ENCODE measurements around the gene CTBP1. TPM values are rescaled to one million over a fixed set of nuclear protein-coding genes. Genes with fewer than 3 reads are reported as not detected.
A peak's percentile ranks its signal among the peaks of the same experiment; 100 is the strongest.

CTBP1 gene
- total RNA-seq, 1 experiment from 2014 or later: 187 TPM

GRCh38 chr4:1169171-1169671 lies 79.7 kb downstream of the CTBP1 start:
- POLR2A ChIA-PET (ENCODE audit: low non-redundant PET): no interaction called here
- Histone ChIP-seq H3K27me3 (replicated peaks; ENCODE audit: insufficient read depth, low read depth, low read length, poor library complexity) (peaks cover 38% of the 10 kb centered on the region), H3K9me3 (ENCODE audit: low read depth, low read length, poor library complexity, severe bottlenecking) (no peaks in the 10 kb centered on the region), H3K27ac (ENCODE audit: low read depth, low read length, poor library complexity, severe bottlenecking) (no peak overlapping the region), H3K4me1 (ENCODE audit: insufficient read depth, low read length, poor library complexity, severe bottlenecking) (peaks cover 4% of the 10 kb centered on the region), H3K4me3 (ENCODE audit: low read depth, low read length, poor library complexity, severe bottlenecking) (no peak overlapping the region), H3K36me3 (ENCODE audit: insufficient read depth, low read length, poor library complexity, severe bottlenecking) (no peaks in the 10 kb centered on the region)
- no TSS peak for BruUV-seq (replicated peaks)
- TF ChIP-seq, protein P1, sequence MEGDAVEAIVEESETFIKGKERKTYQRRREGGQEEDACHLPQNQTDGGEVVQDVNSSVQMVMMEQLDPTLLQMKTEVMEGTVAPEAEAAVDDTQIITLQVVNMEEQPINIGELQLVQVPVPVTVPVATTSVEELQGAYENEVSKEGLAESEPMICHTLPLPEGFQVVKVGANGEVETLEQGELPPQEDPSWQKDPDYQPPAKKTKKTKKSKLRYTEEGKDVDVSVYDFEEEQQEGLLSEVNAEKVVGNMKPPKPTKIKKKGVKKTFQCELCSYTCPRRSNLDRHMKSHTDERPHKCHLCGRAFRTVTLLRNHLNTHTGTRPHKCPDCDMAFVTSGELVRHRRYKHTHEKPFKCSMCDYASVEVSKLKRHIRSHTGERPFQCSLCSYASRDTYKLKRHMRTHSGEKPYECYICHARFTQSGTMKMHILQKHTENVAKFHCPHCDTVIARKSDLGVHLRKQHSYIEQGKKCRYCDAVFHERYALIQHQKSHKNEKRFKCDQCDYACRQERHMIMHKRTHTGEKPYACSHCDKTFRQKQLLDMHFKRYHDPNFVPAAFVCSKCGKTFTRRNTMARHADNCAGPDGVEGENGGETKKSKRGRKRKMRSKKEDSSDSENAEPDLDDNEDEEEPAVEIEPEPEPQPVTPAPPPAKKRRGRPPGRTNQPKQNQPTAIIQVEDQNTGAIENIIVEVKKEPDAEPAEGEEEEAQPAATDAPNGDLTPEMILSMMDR (conservative IDR thresholded peaks at IDR 0.05; ENCODE audit: low read depth, low read length): no peak
- no peak for TF ChIP-seq EZH2 (IDR thresholded peaks at IDR 0.05; ENCODE audit: borderline replicate concordance, low read depth, low read length, poor library complexity, severe bottlenecking)
- intact Hi-C loops (cut with micrococcal nuclease; ENCODE audit: unreplicated experiment): loop anchor here (5.0 kb wide), 2 partner anchors 98 to 178 kb away; partner anchors contain the start of gene UVSSA
- DNase-seq (ENCODE audit: low spot score): no peak
- CTCF ChIA-PET: interaction anchor here (0.6 kb wide), 1 partner anchor 34 kb away, joined by 3 read pairs; no protein-coding TSS in a partner anchor

GRCh38 chr4:1168191-1169101 lies 80.5 kb downstream of the CTBP1 start:
- TF ChIP-seq, protein P1 (conservative IDR thresholded peaks at IDR 0.05; ENCODE audit: low read depth, low read length): no peak
- H3K4me3 ChIP-seq (ENCODE audit: low read depth, low read length, poor library complexity, severe bottlenecking): peak overlapping the region; percentile 67
- BruUV-seq (replicated peaks): no TSS peak
- no peak for DNase-seq (ENCODE audit: low spot score)
- H3K27me3 ChIP-seq (replicated peaks; ENCODE audit: insufficient read depth, low read depth, low read length, poor library complexity): peaks cover 32% of the 10 kb centered on the region
- H3K9me3 ChIP-seq (ENCODE audit: low read depth, low read length, poor library complexity, severe bottlenecking): no peaks in the 10 kb centered on the region
- H3K4me1 ChIP-seq (ENCODE audit: insufficient read depth, low read length, poor library complexity, severe bottlenecking): peaks cover 4% of the 10 kb centered on the region
- ChIA-PET CTCF (no interaction called here), POLR2A (ENCODE audit: low non-redundant PET) (no interaction called here)
- H3K36me3 ChIP-seq (ENCODE audit: insufficient read depth, low read length, poor library complexity, severe bottlenecking): no peaks in the 10 kb centered on the region
- no peak overlapping the region for H3K27ac ChIP-seq (ENCODE audit: low read depth, low read length, poor library complexity, severe bottlenecking)
- intact Hi-C loops (cut with micrococcal nuclease; ENCODE audit: unreplicated experiment): loop anchor here (5.0 kb wide), 2 partner anchors 99 to 179 kb away; partner anchors contain the start of gene UVSSA

GRCh38 chr4:1167244-1167949 lies 81.5 kb downstream of the CTBP1 start:
- Histone ChIP-seq H3K36me3 (ENCODE audit: insufficient read depth, low read length, poor library complexity, severe bottlenecking) (no peaks in the 10 kb centered on the region), H3K4me3 (ENCODE audit: low read depth, low read length, poor library complexity, severe bottlenecking) (peak overlapping the region; percentile 67), H3K9me3 (ENCODE audit: low read depth, low read length, poor library complexity, severe bottlenecking) (no peaks in the 10 kb centered on the region), H3K27ac (ENCODE audit: low read depth, low read length, poor library complexity, severe bottlenecking) (peak overlapping the region; percentile 79), H3K4me1 (ENCODE audit: insufficient read depth, low read length, poor library complexity, severe bottlenecking) (peaks cover 4% of the 10 kb centered on the region), H3K27me3 (replicated peaks; ENCODE audit: insufficient read depth, low read depth, low read length, poor library complexity) (peaks cover 23% of the 10 kb centered on the region)
- peak; percentile 97 for DNase-seq (ENCODE audit: low spot score)
- ChIA-PET CTCF (no interaction called here), POLR2A (ENCODE audit: low non-redundant PET) (no interaction called here)
- no TSS peak for BruUV-seq (replicated peaks)
- intact Hi-C loops (cut with micrococcal nuclease; ENCODE audit: unreplicated experiment): loop anchor here (5.0 kb wide), 2 partner anchors 100 to 180 kb away; partner anchors contain the start of gene UVSSA
- TF ChIP-seq EZH2 (IDR thresholded peaks at IDR 0.05; ENCODE audit: borderline replicate concordance, low read depth, low read length, poor library complexity, severe bottlenecking): no peak
- TF ChIP-seq, protein P1 (conservative IDR thresholded peaks at IDR 0.05; ENCODE audit: low read depth, low read length): peak; percentile 94

Data from A673 (cell line).